ENCODE measurements around the gene LDLRAD4. TPM values are rescaled to one million over a fixed set of nuclear protein-coding genes. Genes with fewer than 3 reads are reported as not detected.

The LDLRAD4 gene
- total and polyA plus RNA-seq, 9 of the 15 experiments (the other 6 are each of a cell fraction or from before 2014, with no cell fraction given): 0.01 TPM; not detected in 8

GRCh38 chr18:13242797-13243196 is 24.2 kb downstream of the LDLRAD4 start:
- ChIA-PET POLR2A (interaction anchor here (0.7 to 0.8 kb wide), 2 partner anchors 36 to 79 kb away, joined by 3 to 4 read pairs; no protein-coding TSS in a partner anchor), CTCF (ENCODE audit: low intra/inter-chr PET ratio) (no interaction called here)
- Histone ChIP-seq H3K4me2 (ENCODE audit: insufficient read depth, low read length) (no peak overlapping the region), H3K27ac (ENCODE audit: extremely low read depth, low read depth, low read length) (no peak overlapping the region), H3K4me1 (replicated peaks in 1 of 2; ENCODE audit: control insufficient read depth in 2 of 2, insufficient read depth in 2 of 2, low read length in 2 of 2) (no peaks in the 10 kb centered on the region), H3K4me3 (no peak overlapping the region), H3K9me3 (replicated peaks; ENCODE audit: control insufficient read depth, insufficient read depth, low read depth, low read length) (no peaks in the 10 kb centered on the region), H4K20me1 (replicated peaks; ENCODE audit: control insufficient read depth, insufficient read depth, low read length) (peaks cover 2% of the 10 kb centered on the region; the same call in 1 of the 2 replicates), H2AFZ (ENCODE audit: low read depth, low read length) (no peak overlapping the region), H3K9ac (ENCODE audit: insufficient read depth in 1 of 2, low read depth in 2 of 2, low read length in 2 of 2) (no peak overlapping the region), H3K9me1 (ENCODE audit: control insufficient read depth, insufficient read depth, low read length) (no peaks in the 10 kb centered on the region), H3K79me2 (ENCODE audit: control insufficient read depth, insufficient read depth, low read length) (no peaks in the 10 kb centered on the region), H3K36me3 (ENCODE audit: control insufficient read depth, insufficient read depth, low read length) (no peaks in the 10 kb centered on the region), H3K27me3 (ENCODE audit: control insufficient read depth in 2 of 2, insufficient read depth in 2 of 2, low read length in 2 of 2) (peaks cover 10 to 34% of the 10 kb centered on the region in 2 experiments; a peak in 3 of 5 replicates)
- no TSS peak for BruUV-seq (replicated peaks)
- in situ Hi-C loops (cut with MboI) (no loop called here), intact Hi-C loops (cut with micrococcal nuclease) (no loop called here)
- 0% methylated on average over 5 of the region's 5 CpGs for WGBS (ENCODE audit: insufficient coverage, low coverage, missing lambda C conversion rate)
- no peak for ATAC-seq
- no peak for DNase-seq (ENCODE audit: extremely low read depth in 1 of 4, low spot score in 3 of 4)
- FAIRE-seq: no peak
- TF ChIP-seq PHF20 (IDR thresholded peaks at IDR 0.05; ENCODE audit: partially characterized antibody) (no peak), ZNF24 (IDR thresholded peaks at IDR 0.05) (no peak), SMARCE1 (IDR thresholded peaks at IDR 0.05) (no peak), SP1 (CRISPR knock-in tag; IDR thresholded peaks at IDR 0.05) (no peak), CXXC5 (CRISPR knock-in tag; IDR thresholded peaks at IDR 0.05) (no peak), ZNF655 (CRISPR knock-in tag; IDR thresholded peaks at IDR 0.05) (no peak), CREB3 (tag; conservative IDR thresholded peaks at IDR 0.05; ENCODE audit: low read depth) (no peak), L3MBTL2 (IDR thresholded peaks at IDR 0.05) (no peak)
- TF ChIP-seq, protein P1, sequence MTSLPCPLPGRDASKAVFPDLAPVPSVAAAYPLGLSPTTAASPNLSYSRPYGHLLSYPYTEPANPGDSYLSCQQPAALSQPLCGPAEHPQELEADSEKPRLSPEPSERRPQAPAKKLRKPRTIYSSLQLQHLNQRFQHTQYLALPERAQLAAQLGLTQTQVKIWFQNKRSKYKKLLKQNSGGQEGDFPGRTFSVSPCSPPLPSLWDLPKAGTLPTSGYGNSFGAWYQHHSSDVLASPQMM (CRISPR knock-in tag; IDR thresholded peaks at IDR 0.05): no peak

Measured in K562 (cell line).